Heart left ventricle (tissue), 13 donors: Measurements from ENCODE around the gene ATRAID.
"Not testable (repeated sequence)": the region's sequence is repeated elsewhere in the genome, so short reads cannot be mapped to it uniquely, and the experiment has no call there.

ENCODE experiments used
- CTCF ChIP-seq, 12 donors: fragments of 200-600 bp; sonication (generic) in 4 of 12; IDR thresholded peaks; one replicate each; pipeline versions ENCODE4 v1.5.0 to v1.8.0; 2018 to 2022; ENCODE audit warnings: antibody characterized with exemption in 12 of 12, mild to moderate bottlenecking in 5 of 12
- POLR2A ChIP-seq, 2 donors: fragments of 450-650 bp; IDR thresholded peaks; one replicate each; pipeline ENCODE4 v1.6.1; 2017; ENCODE audit warnings: antibody characterized with exemption in 2 of 2, mild to moderate bottlenecking in 2 of 2, moderate library complexity in 2 of 2
- donor health status: ischemic (EF 13 %, LVEDD 7.1; RV severe dilation, severe dysfunction).
- donor health status: DM: no; HTN: yes; CAD: no.
- donor health status: DM: no; HTN: no; CAD: no.
- donor health status: ischemic (EF 25% LVEDD 6.9; RV normal size, moderate dysfunction).
- donor health status: ischemic (EF 25% LVEDD 5.7; RV mildly dilated, moderate dysfunction).
- donor health status: ischemic (EF 35%, LVEDD 5.7; RV mildly dilated, moderate dysfunction).
- donor health status: nonischemic (EF 11% LVEDD 7.7; RV severe dilation, severe dysfunction).
- donor health status: DM: yes; HTN: yes; CAD: no.
- donor health status: PGD.
- donor health status: ischemic (EF 29% LVEDD 5.4; RV normal size, mild dysfunction).
- donor health status: nonischemic (EF 23%, LVEDD 6.1; RV moderate dilation, normal function).

DNA sequence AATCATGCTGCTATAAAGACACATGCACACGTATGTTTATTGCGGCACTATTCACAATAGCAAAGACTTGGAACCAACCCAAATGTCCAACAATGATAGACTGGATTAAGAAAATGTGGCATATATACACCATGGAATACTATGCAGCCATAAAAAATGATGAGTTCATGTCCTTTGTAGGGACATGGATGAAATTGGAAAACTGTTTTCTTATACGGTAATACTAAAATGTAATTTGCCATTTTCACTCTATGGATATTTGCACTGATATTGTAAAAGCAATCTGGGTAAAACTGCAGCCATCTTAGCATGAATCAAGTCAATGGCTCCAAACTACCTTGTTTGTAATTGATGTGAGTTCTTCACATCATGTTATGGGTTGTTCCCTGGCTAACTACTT is 16.0 kb upstream of the ATRAID start:
- TF ChIP-seq CTCF, POLR2A (IDR thresholded peaks at IDR 0.05): not testable (repeated sequence)
